Naive B cell (primary cell): Measurements from ENCODE around the gene GLDN. TPM values are rescaled to one million over a fixed set of nuclear protein-coding genes. Genes with fewer than 3 reads are reported as not detected.

Source experiments
- ATAC-seq, 2 donors: fragments of 150-1000 bp; cut with Tn5 transposase; 2 replicates each; pipeline ENCODE4 v1.10.0; 2021; ENCODE audit warnings: low read depth in 2 of 2, mild to moderate bottlenecking in 2 of 2, moderate library complexity in 2 of 2
- DNase-seq: peaks from one replicate; pipeline ENCODE4 v3.0.0; 2022
- H3K27ac Mint-ChIP-seq, 6 donors: one replicate each; pipeline ENCODE4 v1.8.0; 2020 to 2022; ENCODE audit warnings: mild to moderate bottlenecking in 6 of 6, mixed read lengths in 6 of 6, moderate library complexity in 5 of 6, inconsistent platforms in 2 of 6
- H3K27me3 Mint-ChIP-seq, 3 donors: one replicate each; pipeline ENCODE4 v1.8.0; 2021 to 2022; ENCODE audit warnings: mixed read lengths in 3 of 3, mild to moderate bottlenecking in 1 of 3
- H3K36me3 Mint-ChIP-seq, 2 donors: one replicate each; pipeline ENCODE4 v1.8.0; 2020 to 2022; ENCODE audit warnings: mixed read lengths in 2 of 2, inconsistent platforms in 1 of 2, mild to moderate bottlenecking in 1 of 2
- H3K4me1 Mint-ChIP-seq, 3 donors: one replicate each; pipeline ENCODE4 v1.8.0; 2020 to 2022; ENCODE audit warnings: mixed read lengths in 3 of 3, inconsistent platforms in 1 of 3, mild to moderate bottlenecking in 1 of 3, moderate library complexity in 1 of 3
- H3K4me3 Mint-ChIP-seq, 8 donors: one replicate each; pipeline ENCODE4 v1.8.0; 2020 to 2022; ENCODE audit warnings: mild to moderate bottlenecking in 8 of 8, mixed read lengths in 8 of 8, moderate library complexity in 8 of 8, inconsistent platforms in 2 of 8
- H3K9me3 Mint-ChIP-seq, 7 donors: one replicate each; pipeline ENCODE4 v1.8.0; 2020 to 2022; ENCODE audit warnings: mixed read lengths in 7 of 7, mild to moderate bottlenecking in 5 of 7, inconsistent platforms in 2 of 7, moderate library complexity in 1 of 7
- polyA plus RNA-seq, 6 donors: library from polyadenylated mRNA; unstranded; fragments of 300-500 nt; fragmentation: Illumina TruSeq; gene quantifications; one replicate each; pipeline ENCODE4 v1.2.3, GENCODE V29; 2021; ENCODE audit warnings: low read depth in 6 of 6

The GLDN gene
- polyA plus RNA-seq, 6 donors from 2014 or later: not detected

DNA sequence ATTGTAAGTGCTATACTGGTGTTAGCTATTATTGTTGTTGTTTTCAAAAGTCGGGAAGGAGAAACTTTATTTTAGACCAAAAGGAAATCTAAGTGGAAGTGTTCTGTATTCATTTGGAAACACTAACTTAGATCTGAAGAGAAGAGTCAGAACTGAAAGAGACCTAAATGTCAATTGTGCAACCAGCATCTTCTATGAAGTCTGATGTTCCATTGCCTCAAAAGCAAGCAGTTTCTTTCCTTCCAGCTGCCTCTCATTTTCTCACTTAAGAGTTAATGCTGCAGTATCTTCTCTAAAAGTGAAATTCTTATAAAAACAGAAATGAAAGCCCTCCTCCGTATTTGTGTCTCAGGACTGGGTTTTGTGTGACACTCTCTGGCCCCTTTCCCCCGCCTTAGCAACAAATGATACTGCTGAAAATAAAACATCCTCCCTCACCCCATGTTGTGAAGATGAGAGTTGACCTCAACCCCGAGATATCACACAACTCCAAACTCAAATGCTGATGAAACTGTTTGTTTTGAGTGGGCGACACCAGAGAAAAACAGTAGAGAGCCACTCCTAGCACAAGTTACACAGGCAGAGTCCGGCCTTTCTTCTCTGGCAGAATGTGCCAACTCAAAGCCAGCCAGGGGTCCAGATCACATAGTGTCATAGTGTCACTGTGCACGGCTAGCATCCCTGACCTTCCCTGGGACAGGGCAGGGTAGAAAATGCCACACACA is 48.9 kb downstream of the GLDN start:
- Mint-ChIP-seq H3K4me3 (no peak overlapping the region), H3K27ac (no peak overlapping the region), H3K9me3 (no peaks in the 10 kb centered on the region), H3K36me3 (no peaks in the 10 kb centered on the region), H3K4me1 (no peaks in the 10 kb centered on the region), H3K27me3 (peaks cover 4 to 19% (median 10%) of the 10 kb centered on the region in 3 donors)
- ATAC-seq: no peak
- DNase-seq: no peak

DNA sequence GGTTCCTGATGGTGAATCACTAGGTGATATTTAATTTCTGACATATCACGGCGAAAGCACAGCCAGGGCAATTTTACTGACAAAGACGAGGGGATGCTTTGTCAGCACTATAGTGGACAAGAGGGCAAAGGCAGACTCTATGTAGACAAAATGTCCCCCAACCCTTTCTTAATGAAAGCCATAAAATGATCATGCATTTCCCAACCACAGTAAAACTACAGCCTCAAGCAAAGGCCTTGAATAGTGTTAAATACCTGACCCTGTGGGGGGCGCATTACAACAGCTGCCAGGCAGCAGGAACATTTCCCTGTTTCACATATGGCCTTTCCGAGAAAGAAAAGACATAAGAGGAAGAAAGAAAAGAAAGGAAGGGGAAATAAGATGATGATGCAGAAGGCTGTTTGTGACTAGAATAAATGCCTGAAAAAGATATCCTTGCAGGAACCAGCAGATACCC is 49.5 kb downstream of the GLDN start:
- Mint-ChIP-seq H3K36me3 (no peaks in the 10 kb centered on the region), H3K9me3 (no peaks in the 10 kb centered on the region), H3K27ac (no peak overlapping the region), H3K4me3 (no peak overlapping the region), H3K4me1 (no peaks in the 10 kb centered on the region), H3K27me3 (peaks cover 0 to 13% (median 5%) of the 10 kb centered on the region in 3 donors)
- ATAC-seq (no peak), DNase-seq (no peak)

DNA sequence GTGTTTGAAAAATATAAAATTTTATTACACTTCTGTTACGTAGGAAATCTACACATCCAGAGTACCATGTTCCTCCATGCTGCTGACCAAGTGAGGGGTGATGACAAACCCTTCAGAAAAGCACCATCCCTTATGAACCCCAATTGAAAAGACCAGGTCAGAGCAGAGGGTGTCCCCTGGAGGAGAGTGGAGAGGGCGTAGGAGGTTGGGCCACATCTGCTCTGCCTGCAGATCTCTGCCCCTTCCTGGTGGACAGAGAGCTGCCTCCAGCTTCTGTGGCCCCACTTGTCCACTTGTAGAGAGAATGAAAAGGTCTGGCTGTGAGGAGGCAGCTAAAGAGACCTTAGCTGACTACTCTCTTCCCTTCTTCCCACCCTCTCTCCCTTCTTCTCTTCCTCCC is 55.5 kb downstream of the GLDN start:
- Mint-ChIP-seq H3K27ac (no peak overlapping the region), H3K9me3 (no peaks in the 10 kb centered on the region), H3K4me1 (peaks cover 0 to 4% (median 0%) of the 10 kb centered on the region in 3 donors), H3K4me3 (no peak overlapping the region), H3K27me3 (peaks cover 10 to 13% (median 13%) of the 10 kb centered on the region in 3 donors), H3K36me3 (no peaks in the 10 kb centered on the region)
- DNase-seq (no peak), ATAC-seq (no peak)

DNA sequence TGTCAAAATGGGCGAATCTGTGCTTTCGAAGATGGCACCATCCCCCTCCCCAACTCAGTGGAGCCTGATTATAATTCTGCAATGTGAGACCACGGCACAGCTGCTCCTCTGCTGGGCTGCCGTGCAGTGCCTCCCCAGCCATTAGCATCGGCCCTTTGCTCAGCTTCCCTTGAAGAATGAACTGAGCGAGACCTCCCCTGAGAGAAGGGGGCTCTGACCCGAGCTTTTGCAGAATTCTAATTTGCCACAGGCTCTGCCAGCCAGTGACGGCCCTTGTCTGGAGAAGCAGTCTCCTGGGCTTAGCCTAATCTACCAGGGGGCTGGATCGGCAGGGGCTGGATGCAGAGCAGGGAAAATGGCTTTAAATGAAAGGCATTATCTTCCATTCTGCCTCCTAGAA is 57.2 kb downstream of the GLDN start:
- DNase-seq (no peak), ATAC-seq (no peak)
- Mint-ChIP-seq H3K27me3 (peaks cover 21 to 27% (median 23%) of the 10 kb centered on the region in 3 donors), H3K4me3 (no peak overlapping the region), H3K9me3 (no peaks in the 10 kb centered on the region), H3K4me1 (peaks cover 0 to 4% (median 0%) of the 10 kb centered on the region in 3 donors), H3K27ac (no peak overlapping the region), H3K36me3 (no peaks in the 10 kb centered on the region)

DNA sequence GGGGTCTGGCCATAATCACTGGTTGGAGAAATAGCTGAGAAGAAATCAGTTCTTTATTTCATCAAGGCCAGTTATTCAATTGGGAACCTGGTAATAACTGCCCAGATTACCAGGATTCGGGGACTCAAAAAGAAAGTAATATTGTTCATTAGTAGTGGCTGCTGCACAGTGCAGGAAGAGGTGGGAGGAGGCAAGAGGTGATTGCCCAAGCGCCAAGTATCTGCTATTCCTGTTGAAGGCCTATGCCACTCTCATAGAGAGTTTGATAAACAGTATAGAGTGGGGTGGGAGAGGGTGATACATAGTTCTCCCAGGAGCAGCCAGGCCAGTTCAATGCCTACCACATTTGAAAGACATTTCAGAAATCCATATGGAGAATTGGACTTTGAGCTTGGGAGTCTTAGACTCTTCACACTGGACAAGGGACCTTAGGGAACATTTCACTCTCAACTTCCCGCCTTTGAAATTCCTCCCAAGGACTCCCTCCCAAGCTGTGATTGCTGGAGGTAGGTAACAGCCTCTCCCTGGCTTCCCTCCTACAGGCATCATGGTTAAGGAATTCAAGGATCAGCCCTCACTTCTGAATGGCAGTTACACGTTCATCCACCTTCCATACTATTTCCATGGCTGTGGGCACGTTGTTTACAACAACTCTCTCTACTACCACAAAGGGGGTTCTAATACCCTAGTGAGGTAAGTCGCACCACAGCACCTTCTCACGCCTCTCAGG is 59.8 kb downstream of the GLDN start:
- Mint-ChIP-seq H3K4me1 (peaks cover 0 to 4% (median 0%) of the 10 kb centered on the region in 3 donors), H3K27ac (peak overlapping the region in 1 of 6 donors; percentile 1), H3K9me3 (no peaks in the 10 kb centered on the region), H3K27me3 (peaks cover 22 to 27% (median 26%) of the 10 kb centered on the region in 3 donors), H3K36me3 (no peaks in the 10 kb centered on the region), H3K4me3 (no peak overlapping the region)
- DNase-seq: no peak
- ATAC-seq: no peak

DNA sequence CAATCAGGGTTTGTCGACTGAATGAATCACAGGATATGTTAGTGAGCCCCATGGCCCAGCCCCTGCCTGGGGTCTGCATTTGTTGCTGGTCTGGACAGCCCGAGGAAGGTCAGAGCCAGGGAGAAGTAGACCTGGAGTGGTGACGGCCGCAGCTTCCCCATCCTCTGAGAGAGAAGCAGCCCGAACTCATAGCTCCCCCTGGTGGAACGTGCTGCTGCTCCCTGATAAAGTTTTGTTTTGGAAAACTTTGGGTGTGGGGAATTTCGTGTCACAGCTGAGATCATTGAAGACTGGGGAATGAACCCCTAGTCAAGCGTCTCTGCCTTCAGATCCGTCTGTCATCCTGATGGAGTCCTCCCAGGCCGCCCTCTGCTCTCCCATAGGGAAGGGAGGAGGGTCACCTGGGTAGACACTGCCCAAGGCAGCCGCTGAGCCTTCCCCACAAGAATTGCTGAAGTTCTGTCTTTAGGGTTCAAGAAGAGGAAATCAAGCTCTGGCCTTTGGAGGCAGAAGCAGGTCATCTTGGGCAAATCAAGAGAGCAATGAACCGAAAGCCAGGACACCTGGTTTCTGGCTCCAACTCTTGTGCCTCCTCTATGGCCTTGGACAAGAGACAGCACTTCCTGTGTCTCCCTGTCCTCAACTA is 60.5 kb downstream of the GLDN start:
- Mint-ChIP-seq H3K4me1 (peaks cover 0 to 4% (median 0%) of the 10 kb centered on the region in 3 donors), H3K9me3 (no peaks in the 10 kb centered on the region), H3K36me3 (no peaks in the 10 kb centered on the region), H3K4me3 (no peak overlapping the region), H3K27me3 (peaks cover 22 to 27% (median 26%) of the 10 kb centered on the region in 3 donors), H3K27ac (peak overlapping the region in 1 of 6 donors; percentile 66)
- DNase-seq: no peak
- ATAC-seq: no peak

DNA sequence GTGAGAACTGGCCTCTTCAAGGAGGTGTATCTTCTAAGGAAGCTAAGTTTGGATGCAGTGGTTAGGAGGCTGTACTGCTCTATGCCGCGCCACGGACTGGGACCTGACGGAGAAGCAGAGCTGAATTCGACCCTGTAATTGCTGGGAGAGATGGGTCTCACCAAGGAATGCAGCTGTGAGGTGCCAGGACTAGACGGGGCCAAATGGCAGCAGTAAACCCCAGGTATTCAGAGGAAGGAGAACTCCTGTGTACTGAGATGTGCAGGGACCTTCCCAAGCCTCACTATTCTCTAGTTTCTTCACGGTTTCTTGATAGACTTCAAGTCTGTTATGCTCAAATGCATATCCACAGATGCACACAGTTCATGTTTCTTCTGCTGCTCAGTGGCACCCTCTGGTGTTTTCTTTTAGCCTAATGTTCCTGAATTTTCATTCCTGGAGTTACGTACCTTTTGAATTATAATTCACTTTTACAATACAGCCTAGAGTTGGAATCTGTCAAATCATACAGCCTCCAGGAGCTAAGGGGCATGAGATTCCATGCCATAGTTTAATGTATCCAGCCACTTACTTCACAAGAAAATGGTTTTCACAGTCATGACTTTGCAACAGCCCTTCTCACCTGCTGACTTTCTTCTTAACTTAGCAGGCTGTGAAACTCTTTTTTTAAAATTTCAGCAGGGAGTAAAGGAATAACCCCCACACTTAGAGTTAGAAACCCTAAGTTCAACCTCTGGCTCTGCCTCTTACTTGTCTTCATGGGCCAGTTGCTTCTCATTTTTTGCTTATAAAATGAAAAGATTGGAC is 61.8 kb downstream of the GLDN start:
- no peaks in the 10 kb centered on the region for H3K36me3 Mint-ChIP-seq
- peaks cover 0 to 4% (median 0%) of the 10 kb centered on the region in 7 donors for H3K9me3 Mint-ChIP-seq
- peaks cover 0 to 4% (median 0%) of the 10 kb centered on the region in 3 donors for H3K4me1 Mint-ChIP-seq
- H3K4me3 Mint-ChIP-seq: no peak overlapping the region
- DNase-seq (no peak), ATAC-seq (no peak)
- H3K27ac Mint-ChIP-seq: no peak overlapping the region
- H3K27me3 Mint-ChIP-seq: peaks cover 17 to 29% (median 22%) of the 10 kb centered on the region in 3 donors

DNA sequence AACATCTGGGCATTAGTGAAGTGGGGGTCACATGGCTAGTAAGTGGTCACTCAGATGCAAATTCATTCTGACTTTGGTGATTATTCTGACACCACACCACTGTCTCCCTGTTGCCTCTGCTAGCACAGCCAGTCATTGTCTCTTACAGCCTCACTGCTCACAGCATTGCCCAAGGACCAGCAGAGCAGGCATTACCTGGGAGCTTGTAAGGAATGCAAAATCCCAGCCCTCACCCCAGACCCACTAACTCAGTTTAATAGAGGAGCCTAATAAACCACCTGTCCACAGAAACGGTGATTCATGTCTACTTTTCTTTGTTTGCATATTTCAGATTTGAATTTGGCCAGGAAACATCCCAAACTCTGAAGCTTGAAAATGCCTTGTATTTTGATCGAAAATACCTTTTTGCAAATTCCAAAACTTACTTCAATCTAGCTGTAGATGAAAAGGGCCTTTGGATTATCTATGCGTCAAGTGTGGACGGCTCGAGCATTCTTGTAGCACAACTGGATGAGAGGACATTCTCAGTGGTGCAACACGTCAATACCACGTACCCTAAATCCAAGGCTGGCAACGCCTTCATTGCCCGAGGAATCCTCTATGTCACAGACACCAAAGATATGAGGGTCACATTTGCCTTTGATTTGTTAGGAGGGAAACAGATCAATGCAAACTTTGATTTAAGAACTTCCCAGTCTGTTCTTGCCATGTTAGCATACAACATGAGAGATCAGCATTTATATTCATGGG is 62.7 kb downstream of the GLDN start:
- H3K27me3 Mint-ChIP-seq: peaks cover 17 to 29% (median 24%) of the 10 kb centered on the region in 3 donors
- H3K27ac Mint-ChIP-seq: no peak overlapping the region
- no peak for DNase-seq
- H3K4me3 Mint-ChIP-seq: no peak overlapping the region
- peaks cover 0 to 5% (median 0%) of the 10 kb centered on the region in 7 donors for H3K9me3 Mint-ChIP-seq
- peaks cover 0 to 4% (median 0%) of the 10 kb centered on the region in 3 donors for H3K4me1 Mint-ChIP-seq
- no peaks in the 10 kb centered on the region for H3K36me3 Mint-ChIP-seq
- no peak for ATAC-seq

DNA sequence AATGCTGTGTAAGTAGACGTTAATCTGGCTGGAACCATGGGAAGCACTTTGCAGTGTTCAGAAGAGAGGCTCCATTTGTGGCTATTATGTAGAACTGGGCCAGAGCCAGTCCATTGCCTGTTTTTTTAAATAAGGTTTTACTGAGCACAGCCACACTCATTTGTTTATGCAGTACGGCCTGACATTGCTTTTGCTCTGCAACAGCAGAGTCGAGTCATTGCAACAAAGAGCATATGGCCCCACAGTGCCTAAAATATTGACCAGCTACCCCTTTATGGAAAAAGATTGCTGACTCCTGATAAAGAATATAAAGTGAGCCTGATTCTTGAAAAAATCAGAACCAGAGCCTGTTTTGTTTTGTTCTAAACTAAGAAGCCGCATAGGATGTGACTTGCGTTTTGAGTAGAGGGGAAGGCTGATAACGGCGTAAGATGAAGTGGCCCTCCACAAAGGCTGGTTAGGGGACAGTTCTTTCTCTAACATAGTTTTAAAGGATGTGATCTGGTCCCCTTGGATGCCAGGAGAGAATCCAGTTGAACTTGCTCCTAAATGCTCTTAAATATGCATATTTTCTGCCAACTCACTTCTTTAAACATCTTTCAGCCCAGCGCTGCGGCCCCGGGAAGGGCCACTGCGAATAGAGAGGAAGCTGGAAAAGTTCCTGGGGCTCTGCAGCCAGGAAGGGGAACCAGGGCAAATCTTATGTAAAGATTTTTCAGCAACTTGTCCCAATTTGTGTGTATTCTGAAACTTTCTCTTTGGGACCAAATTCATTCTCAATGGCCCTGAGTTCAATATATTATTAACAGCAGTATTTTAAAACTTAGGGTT is 64.5 kb downstream of the GLDN start:
- H3K4me1 Mint-ChIP-seq: peaks cover 0 to 4% (median 0%) of the 10 kb centered on the region in 3 donors
- H3K4me3 Mint-ChIP-seq: no peak overlapping the region
- H3K9me3 Mint-ChIP-seq: peaks cover 0 to 8% (median 0%) of the 10 kb centered on the region in 7 donors
- H3K36me3 Mint-ChIP-seq: no peaks in the 10 kb centered on the region
- ATAC-seq: no peak
- no peak overlapping the region for H3K27ac Mint-ChIP-seq
- no peak for DNase-seq
- H3K27me3 Mint-ChIP-seq: peaks cover 28 to 32% (median 30%) of the 10 kb centered on the region in 3 donors

DNA sequence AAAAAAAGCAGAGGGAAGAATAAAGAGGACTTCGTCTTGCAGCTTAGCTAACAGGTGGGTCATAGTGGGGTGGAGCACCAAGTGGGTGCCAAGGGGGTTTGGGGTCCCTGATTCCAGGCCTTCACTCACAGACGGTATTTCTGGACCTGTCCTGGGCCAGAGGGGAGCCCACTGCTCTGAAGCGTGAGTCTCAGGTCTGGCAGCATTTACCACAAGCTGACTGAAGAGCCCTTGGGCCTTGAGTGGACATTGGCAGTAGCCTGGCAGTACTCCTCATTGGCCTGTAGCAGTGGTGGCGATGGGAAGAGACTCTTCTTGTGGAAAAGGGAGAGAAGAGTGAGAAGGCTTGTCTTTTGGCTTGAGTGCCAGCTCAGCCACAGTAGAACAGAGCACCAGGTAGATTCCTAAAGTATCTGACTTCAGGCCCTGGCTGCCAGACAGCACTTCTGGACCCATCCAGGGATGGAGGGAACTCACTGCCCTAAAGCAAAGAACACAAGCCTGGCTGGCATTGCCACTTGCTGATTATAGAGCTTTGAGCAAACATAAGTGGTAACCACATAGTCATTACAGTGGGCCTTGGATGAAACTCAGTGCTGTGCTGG is 72.9 kb downstream of the GLDN start:
- no peak for ATAC-seq
- H3K36me3 Mint-ChIP-seq: no peaks in the 10 kb centered on the region
- no peaks in the 10 kb centered on the region for H3K4me1 Mint-ChIP-seq
- H3K4me3 Mint-ChIP-seq: no peak overlapping the region
- peaks cover 11 to 19% (median 12%) of the 10 kb centered on the region in 3 donors for H3K27me3 Mint-ChIP-seq
- peak overlapping the region in 1 of 6 donors; percentile 17 for H3K27ac Mint-ChIP-seq
- no peak for DNase-seq
- peaks cover 0 to 2% (median 0%) of the 10 kb centered on the region in 7 donors for H3K9me3 Mint-ChIP-seq

DNA sequence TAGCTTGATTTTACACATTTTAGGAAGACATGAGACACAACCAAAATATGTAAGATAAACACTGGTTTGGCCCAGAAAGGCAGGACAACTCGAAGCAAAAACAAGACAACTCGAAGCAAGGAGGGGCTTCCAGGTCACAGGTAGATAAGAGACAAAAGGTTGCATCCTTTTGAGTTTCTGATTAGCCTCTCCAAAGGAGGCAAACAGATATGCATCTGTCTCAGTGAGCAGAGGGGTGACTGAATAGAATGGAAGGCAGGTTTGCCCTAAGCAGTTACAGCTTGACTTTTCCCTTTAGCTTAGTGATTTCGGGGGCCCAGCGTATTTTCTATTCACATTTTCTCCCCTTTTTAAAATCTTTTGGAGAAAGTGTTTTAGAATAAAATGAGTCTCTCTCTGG is 74.7 kb downstream of the GLDN start:
- H3K27me3 Mint-ChIP-seq: peaks cover under 1 to 8% (median 6%) of the 10 kb centered on the region in 3 donors
- no peak overlapping the region for H3K4me3 Mint-ChIP-seq
- DNase-seq (no peak), ATAC-seq (no peak)
- no peaks in the 10 kb centered on the region for H3K4me1 Mint-ChIP-seq
- H3K36me3 Mint-ChIP-seq: no peaks in the 10 kb centered on the region
- peaks cover 0 to 2% (median 0%) of the 10 kb centered on the region in 7 donors for H3K9me3 Mint-ChIP-seq
- no peak overlapping the region for H3K27ac Mint-ChIP-seq
